G401 (cell line): ENCODE results near the gene CRISP1. TPM values are rescaled to one million over a fixed set of nuclear protein-coding genes. Genes with fewer than 3 reads are reported as not detected.

Source experiments
- total RNA-seq: library from RNA; depleted of rRNA; stranded (reverse); fragments of >200 nt; shearing (Covaris generic); gene quantifications from 2 replicates; pipeline ENCODE4 v1.2.3, GENCODE V29; 2014; rRNA removed

The CRISP1 gene
- total RNA-seq, 1 experiment from 2014 or later: not detected

Other genes starting within 250 kb of the CRISP1 start
- not detected in 2 replicates for gene RHAG, start 229.7 kb downstream of the CRISP1 start, total RNA-seq
- gene CRISP2, start 153.0 kb downstream of the CRISP1 start, total RNA-seq: not detected in 2 replicates
- not detected in 2 replicates for gene CRISP3, start 122.1 kb downstream of the CRISP1 start, total RNA-seq
- gene PGK2, start 79.2 kb downstream of the CRISP1 start, total RNA-seq: not detected in 2 replicates
- gene DEFB114, start 97.6 kb upstream of the CRISP1 start, total RNA-seq: not detected in 2 replicates
- not detected in 2 replicates for gene DEFB113, start 103.1 kb upstream of the CRISP1 start, total RNA-seq
- not detected in 2 replicates for gene DEFB110, start 155.5 kb upstream of the CRISP1 start, total RNA-seq
- not detected in 2 replicates for gene DEFB112, start 183.4 kb upstream of the CRISP1 start, total RNA-seq